C4-2B (cell line): ENCODE measurements around the gene ANKRD36.
"Not testable (repeated sequence)": the region's sequence is repeated elsewhere in the genome, so short reads cannot be mapped to it uniquely, and the experiment has no call there.

ENCODE experiments used
- H3K27ac ChIP-seq: fragments of 450-650 bp; 2 replicates; pipeline ENCODE4 v1.5.1; 2017
- ZFX ChIP-seq: fragments of 450-650 bp; IDR thresholded peaks from 2 replicates; pipeline ENCODE4 v1.6.1; 2017
- TF ChIP-seq, protein P1 (sequence below): fragments of 450-650 bp; conservative IDR thresholded peaks from 2 replicates; pipeline ENCODE4 v1.5.1; 2017; ENCODE audit warnings: mild to moderate bottlenecking

Gene ANKRD36

DNA sequence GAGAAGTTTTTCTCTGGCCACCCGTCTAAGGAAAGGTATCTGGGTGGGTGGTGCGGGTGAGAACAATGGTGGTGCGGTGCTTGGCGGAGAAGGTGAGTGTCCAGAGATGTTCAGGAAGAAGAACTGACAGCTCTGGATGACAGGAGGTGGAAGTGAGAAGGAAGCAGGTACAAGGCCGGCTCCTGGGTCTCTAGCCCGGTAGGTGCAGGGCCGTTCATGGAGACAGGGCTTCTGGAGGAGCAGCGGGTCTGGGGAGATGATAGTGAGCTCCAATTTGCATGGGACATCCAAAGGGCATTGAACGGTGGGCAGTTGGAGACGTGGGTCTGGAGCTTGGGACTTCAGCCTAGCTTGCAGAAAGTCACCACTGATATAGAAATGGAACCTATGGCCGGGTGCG is 17.3 kb upstream of the ANKRD36 start:
- TF ChIP-seq ZFX, result no peak
- TF ChIP-seq, protein P1, sequence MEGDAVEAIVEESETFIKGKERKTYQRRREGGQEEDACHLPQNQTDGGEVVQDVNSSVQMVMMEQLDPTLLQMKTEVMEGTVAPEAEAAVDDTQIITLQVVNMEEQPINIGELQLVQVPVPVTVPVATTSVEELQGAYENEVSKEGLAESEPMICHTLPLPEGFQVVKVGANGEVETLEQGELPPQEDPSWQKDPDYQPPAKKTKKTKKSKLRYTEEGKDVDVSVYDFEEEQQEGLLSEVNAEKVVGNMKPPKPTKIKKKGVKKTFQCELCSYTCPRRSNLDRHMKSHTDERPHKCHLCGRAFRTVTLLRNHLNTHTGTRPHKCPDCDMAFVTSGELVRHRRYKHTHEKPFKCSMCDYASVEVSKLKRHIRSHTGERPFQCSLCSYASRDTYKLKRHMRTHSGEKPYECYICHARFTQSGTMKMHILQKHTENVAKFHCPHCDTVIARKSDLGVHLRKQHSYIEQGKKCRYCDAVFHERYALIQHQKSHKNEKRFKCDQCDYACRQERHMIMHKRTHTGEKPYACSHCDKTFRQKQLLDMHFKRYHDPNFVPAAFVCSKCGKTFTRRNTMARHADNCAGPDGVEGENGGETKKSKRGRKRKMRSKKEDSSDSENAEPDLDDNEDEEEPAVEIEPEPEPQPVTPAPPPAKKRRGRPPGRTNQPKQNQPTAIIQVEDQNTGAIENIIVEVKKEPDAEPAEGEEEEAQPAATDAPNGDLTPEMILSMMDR, result no peak
- no peak overlapping the region for H3K27ac ChIP-seq

DNA sequence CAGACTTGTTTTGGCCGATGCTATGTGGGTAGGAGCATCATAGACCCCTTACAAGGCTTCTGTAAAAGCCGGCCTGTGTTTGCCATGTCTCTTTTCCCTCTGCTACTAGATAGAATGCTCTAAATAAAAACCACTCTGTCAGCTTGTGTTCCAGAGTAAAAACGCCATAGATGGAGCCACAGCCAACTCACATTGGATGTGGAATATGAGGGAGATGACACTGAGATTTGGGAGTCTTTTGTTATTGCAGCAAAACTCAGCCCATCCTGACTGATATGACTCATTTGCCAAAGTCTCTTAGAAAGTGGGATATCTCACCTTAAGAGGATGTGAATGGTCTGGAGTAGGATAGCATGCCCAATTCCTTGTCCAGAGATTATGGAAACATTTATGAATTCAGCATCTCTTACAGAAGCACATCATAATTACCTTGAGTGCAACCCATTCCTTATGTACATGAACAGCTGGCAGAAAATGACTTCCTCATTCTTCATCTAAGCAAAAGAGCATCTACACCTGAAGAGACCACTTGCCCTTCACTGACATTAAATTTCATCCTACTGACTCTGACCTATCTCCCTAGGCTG is 14.1 kb upstream of the ANKRD36 start:
- H3K27ac ChIP-seq, result not testable (repeated sequence)

DNA sequence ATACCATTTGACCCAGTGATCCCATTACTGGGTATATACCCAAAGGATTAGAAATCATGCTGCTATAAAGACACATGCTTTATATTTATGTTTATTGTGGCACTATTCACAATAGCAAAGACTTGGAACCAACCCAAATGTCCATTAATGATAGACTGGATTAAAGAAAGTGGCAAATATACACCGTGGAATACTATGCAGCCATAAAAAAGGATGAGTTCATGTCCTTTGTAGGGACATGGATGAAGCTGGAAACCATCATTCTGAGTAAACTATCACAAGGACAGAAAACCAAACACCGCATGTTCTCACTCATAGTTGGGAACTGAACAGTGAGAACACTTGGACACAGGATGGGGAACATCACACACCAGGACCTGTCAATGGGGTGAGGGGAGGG is 6.1 kb upstream of the ANKRD36 start:
- not testable (repeated sequence) for H3K27ac ChIP-seq

DNA sequence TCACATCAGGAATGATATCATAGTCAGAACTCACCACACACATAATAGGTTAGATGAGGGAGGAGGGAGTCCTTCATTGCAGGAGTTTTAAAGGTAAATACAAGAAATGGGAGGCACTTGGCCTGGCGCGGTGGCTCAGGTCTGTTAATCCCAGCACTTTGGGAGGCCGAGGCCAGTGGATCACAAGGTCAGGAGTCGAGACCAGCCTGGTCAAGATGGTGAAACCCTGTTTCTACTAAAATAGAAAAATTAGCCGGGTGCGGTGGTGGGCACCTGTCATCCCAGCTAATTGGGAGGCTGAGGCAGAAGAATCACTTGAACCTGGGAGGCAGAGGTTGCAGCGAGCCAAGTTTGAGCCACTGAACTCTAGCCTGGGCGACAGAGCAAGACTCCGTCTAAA is 1.7 kb upstream of the ANKRD36 start:
- not testable (repeated sequence) for H3K27ac ChIP-seq

DNA sequence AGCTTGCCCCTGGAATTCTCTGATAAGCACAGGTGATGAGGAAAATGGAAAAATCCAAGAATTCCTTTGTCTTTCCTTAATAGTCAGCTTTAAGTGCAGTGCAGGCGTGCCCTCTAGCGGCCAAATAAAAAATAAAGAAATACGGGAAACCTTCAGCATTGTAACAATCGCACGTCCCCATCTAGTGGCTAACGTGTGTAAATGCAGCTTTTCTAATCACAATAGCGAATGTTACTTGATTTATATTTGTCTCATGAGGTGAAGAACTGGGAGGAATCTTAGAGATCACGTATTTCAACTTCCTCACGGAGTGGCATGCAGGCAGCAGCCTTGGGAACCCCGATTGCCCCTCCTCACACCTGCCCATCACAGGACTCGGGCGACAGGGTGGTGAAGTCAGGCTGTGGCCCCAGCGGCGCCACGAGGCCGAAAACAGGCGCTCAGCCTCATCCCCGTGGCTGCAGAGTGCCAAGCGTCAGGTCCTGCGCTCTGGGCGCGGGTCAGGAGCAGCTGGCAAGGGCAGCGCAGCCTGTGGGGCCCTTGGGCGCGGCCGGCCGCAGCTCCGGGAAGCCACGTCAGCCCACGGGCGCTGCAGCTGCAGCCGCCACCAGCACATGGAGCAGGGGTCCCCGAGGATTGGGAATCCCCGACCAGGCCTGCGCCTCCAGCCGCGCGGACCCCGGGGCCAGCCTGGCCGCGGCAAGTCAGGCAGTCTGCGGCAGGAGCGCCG is 468 bp upstream of the ANKRD36 start:
- TF ChIP-seq, protein P1, result peak; percentile 89
- H3K27ac ChIP-seq, result peak overlapping the region; percentile 82

DNA sequence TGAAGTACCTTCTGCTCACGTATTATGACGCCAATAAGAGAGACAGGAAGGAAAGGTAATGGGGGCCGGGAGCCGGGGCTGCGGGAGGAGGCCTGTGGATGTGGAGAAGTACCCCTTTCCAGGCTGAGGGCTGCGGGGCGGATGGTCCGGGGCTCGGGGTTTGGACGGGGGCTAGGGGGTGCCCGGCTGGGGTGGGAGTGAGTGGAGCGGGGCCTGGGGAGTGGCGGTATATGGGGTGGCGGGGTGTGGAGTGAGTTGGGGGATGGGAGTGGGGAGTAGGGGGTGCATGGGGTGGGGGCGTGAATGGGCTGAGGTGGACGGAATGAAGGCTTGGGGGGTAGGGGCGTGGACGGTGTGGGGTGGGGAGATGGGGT is 916 bp downstream of the ANKRD36 start:
- H3K27ac ChIP-seq, result peak overlapping the region; percentile 82

DNA sequence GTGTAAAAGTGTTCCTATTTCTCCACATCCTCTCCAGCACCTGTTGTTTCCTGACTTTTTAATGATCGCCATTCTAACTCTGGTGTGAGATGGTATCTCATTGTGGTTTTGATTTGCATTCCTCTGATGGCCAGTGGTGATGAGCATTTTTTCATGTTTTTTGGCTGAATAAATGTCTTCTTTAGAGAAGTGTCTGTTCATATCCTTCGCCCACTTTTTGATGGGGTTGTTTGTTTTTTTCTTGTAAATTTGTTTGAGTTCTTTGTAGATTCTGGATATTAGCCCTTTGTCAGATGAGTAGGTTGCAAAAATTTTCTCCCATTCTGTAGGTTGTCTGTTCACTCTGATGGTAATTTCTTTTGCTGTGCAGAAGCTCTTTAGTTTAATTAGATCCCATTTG is 16.1 kb downstream of the ANKRD36 start:
- not testable (repeated sequence) for H3K27ac ChIP-seq

DNA sequence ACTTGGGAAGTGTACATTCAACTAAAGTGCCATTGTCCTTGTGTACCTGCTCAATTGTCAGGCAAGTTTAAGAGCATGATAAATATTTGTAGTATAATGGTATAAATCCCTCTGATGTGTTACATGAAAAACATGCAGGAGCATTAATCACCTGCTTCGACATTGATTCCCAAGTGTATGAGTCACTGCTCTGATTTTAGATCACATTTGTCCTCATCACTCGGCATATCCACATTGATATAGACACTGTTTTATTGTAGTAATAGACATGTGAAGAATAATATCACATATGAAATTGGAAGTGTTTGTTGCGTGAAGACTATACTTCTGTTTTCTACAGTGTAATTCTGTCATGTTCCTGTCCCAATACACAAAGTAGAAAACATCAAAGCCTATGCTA is 31.1 kb downstream of the ANKRD36 start:
- not testable (repeated sequence) for H3K27ac ChIP-seq

DNA sequence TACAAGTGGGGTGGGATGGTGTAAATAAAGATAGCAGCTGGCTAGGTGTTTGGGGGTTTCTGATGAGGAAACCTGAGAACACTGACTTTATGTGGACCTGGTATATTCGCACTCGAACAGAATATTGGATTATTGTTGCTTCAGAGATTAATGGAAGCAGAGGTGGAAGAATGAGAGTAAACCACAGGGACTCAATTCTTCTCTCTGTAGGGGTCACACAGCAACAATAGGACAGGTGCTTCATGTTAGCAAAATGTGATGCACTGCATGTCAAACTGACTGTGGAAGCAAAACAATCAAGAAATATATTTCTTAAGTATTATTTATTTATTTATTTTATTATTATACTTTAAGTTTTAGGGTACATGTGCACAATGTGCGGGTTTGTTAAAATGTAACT is 53.6 kb downstream of the ANKRD36 start:
- not testable (repeated sequence) for H3K27ac ChIP-seq

DNA sequence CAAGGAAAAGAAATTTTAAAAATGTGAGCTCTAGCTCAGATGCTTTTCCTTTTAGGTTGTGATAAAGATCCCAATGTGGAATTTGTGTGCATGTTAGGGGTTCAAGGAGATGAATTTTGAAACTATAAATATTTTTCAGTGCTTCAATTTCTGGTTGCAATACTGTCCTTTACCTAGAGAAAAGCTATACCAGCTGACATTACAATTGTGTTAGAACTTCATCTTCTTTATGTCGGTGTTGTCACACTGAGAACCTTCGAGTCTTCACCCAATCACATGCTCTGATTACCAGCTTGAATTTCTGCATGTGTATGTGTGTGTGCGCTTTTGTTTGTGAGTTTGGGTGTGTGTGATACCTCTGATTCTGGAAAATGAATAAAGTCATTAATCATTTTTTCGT is 55.0 kb downstream of the ANKRD36 start:
- not testable (repeated sequence) for H3K27ac ChIP-seq

DNA sequence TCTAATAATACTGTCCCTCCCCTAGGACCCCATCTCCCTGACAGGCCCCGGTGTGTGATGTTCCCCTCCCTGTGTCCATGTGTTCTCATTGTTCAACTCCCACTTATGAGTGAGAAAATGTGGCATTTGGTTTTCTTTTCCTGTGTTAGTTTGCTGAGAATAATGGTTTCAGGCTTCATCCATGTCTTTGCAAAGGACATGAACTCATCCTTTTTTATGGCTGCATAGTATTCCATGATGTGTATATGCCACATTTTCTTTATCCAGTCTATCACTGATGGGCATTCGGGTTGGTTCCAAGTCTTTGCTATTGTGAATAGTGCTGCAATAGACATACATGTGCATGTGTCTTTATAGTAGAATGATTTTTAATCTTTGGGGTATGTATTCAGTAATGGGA is 55.6 kb downstream of the ANKRD36 start:
- H3K27ac ChIP-seq, result not testable (repeated sequence)

DNA sequence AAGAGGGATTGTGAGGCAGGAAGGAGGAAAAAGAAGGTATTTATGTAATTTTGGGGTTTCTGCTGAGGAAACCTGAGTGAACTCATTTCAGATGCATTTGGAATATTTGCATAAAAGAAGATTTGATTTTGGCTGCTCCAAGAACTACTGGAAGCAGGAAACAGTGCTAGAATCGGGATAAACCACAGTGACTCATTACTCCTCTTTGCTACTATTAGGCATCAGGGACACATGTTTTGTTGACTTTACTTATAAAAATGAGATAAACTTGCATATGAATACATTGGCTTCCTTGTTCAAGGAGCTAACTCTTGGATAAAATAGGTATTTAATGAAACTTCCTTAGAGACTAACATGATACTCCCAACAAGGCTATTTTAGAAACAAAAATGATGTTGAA is 67.4 kb downstream of the ANKRD36 start:
- H3K27ac ChIP-seq, result not testable (repeated sequence)

DNA sequence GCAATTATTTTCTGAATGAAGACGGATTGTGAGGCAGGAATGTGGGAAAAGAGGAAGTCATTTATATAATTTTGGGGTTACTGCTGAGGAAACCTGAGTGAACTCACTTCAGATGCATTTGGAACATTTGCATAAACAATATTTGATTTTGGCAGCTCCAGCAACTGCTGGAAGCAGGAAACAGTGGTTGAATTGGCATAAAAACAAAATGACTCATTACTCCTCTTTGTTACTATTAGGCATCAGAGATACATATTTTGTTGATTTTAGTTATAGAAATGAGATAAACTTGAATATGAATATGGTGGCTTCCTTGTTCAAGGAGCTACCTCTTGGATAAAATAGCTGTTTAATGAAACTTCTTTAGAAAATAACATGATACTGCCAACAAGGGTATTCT is 82.4 kb downstream of the ANKRD36 start:
- H3K27ac ChIP-seq, result not testable (repeated sequence)

DNA sequence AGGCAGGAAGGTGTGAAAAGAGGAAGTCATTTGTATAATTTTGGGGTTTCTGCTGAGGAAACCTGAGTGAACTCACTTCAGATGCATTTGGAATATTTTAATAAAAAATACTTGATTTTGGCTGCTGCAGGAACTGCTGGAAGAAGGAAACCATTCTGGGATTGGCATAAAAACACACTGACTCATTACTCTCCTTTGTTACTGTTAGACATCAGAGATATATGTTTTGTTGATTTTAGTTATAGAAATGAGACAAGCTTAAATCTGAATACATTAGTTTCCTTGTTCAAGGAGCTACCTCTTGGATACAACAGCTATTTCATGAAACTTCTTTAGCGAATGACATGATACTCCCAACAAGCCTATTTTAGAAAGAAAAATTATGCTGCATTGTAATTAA is 84.3 kb downstream of the ANKRD36 start:
- not testable (repeated sequence) for H3K27ac ChIP-seq

DNA sequence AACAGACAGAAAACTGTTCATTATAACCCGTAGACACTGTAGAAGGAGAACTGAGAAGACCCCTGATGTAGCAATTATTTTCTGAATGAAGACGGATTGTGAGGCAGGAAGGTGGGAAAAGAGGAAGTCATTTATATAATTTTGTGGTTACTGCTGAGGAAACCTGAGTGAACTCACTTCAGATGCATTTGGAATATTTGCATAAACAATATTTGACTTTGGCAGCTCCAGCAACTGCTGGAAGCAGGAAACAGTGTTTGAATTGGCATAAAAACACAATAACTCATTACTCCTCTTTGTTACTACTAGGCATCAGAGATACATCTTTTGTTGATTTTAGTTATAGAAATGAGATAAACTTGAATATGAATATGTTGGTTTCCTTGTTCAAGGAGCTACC is 87.9 kb downstream of the ANKRD36 start:
- H3K27ac ChIP-seq, result not testable (repeated sequence)

DNA sequence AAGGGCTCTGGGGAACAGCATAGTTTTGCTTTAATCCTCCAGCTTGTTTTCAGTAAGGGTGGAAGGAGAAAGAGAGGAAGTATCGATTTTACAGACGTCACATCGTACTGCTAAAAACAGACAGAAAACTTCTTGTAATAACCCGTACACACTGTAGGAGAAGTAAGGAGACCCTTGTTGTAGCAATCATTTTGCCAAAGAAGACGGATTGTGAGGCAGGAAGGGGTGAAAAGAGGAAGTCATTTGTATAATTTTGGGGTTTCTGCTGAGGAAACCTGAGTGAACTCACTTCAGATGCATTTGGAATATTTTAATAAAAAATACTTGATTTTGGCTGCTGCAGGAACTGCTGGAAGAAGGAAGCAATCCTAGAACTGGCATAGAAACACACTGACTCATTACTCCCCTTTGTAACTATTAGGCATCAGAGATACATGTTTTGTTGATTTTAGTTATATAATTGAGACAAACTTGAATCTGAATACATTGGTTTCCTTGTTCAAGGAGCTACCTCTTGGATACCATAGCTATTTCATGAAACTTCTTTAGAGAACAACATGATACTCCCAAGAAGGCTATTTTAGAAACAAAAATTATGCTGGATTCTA is 89.8 kb downstream of the ANKRD36 start:
- H3K27ac ChIP-seq, result not testable (repeated sequence)
